HepG2 (cell line): ENCODE measurements around the gene DTWD2. TPM values are rescaled to one million over a fixed set of nuclear protein-coding genes. Genes with fewer than 3 reads are reported as not detected.

Source experiments
- CENPBD1 ChIP-seq: sonication (generic); formaldehyde crosslinking; IDR thresholded peaks from 2 replicates; pipeline ENCODE4 v1.8.0; 2022; ENCODE audit warnings: missing genetic modification reagents, low read depth, mild to moderate bottlenecking, borderline replicate concordance
- HNRNPH1 ChIP-seq: fragments of 200-400 bp; formaldehyde crosslinking; optimal IDR thresholded peaks from 2 replicates; pipeline ENCODE3; 2017; ENCODE audit warnings: mild to moderate bottlenecking, low read depth, low read length
- MYNN ChIP-seq: sonication (generic); formaldehyde crosslinking; IDR thresholded peaks from 2 replicates; pipeline ENCODE4 v1.4.0; 2020; ENCODE audit warnings: mild to moderate bottlenecking, low read depth, missing genetic modification reagents
- NFYB ChIP-seq: sonication (generic); formaldehyde crosslinking; IDR thresholded peaks from 2 replicates; pipeline ENCODE4 v1.4.0; 2020; ENCODE audit warnings: missing genetic modification reagents
- NR2F1 ChIP-seq, 2 experiments: fragments of 450-650 bp in 1 of 2; formaldehyde crosslinking in 1 of 2; IDR thresholded peaks; 2 replicates each; pipeline versions ENCODE4 v1.5.0 to v1.6.1; 2016 to 2020; ENCODE audit warnings: mild to moderate bottlenecking in 1 of 2, missing compliant biosample characterization in 1 of 2, missing genetic modification reagents in 1 of 2, moderate library complexity in 1 of 2
- NR3C1 ChIP-seq: sonication (generic); formaldehyde crosslinking; IDR thresholded peaks from 2 replicates; pipeline ENCODE4 v1.4.0; 2020; ENCODE audit warnings: missing genetic modification reagents
- ONECUT2 ChIP-seq: sonication (generic); formaldehyde crosslinking; IDR thresholded peaks from 2 replicates; pipeline ENCODE4 v1.4.0; 2020; ENCODE audit warnings: missing genetic modification reagents
- PATZ1 ChIP-seq: sonication (generic); formaldehyde crosslinking; IDR thresholded peaks from 2 replicates; pipeline ENCODE4 v1.4.0; 2020; ENCODE audit warnings: missing genetic modification reagents
- STAG1 ChIP-seq: sonication (generic); formaldehyde crosslinking; IDR thresholded peaks from 2 replicates; pipeline ENCODE4 v1.4.0; 2020; ENCODE audit warnings: missing genetic modification reagents
- ZFP90 ChIP-seq: sonication (generic); formaldehyde crosslinking; IDR thresholded peaks from 2 replicates; pipeline ENCODE4 v1.8.0; 2022; ENCODE audit warnings: missing genetic modification reagents, mild to moderate bottlenecking, inconsistent platforms, borderline replicate concordance
- ZKSCAN1 ChIP-seq: fragments of 150-350 bp; IDR thresholded peaks from 2 replicates; pipeline ENCODE4 v1.6.1; 2014; ENCODE audit warnings: low read length
- ZNF207 ChIP-seq: fragments of 450-650 bp; IDR thresholded peaks from 2 replicates; pipeline ENCODE4 v1.6.1; 2016; ENCODE audit warnings: antibody characterized with exemption, borderline replicate concordance
- ZNF546 ChIP-seq: sonication (generic); formaldehyde crosslinking; conservative IDR thresholded peaks from 2 replicates; pipeline ENCODE4 v1.8.1; 2023; ENCODE audit warnings: mild to moderate bottlenecking, missing genetic modification reagents
- ZNF569 ChIP-seq: sonication (generic); formaldehyde crosslinking; IDR thresholded peaks from 2 replicates; pipeline ENCODE4 v1.5.0; 2020; ENCODE audit warnings: mild to moderate bottlenecking, missing genetic modification reagents, moderate library complexity, borderline replicate concordance
- polyA plus RNA-seq, 8 experiments: library from polyadenylated mRNA; depleted of rRNA in 3 of 8; stranded (reverse) in 7 of 8; unstranded in 1 of 8; fragments of >200 nt; fragmentation: Illumina TruSeq in 4 of 8; extraction: Trizol in 4 of 8; gene quantifications; 2 replicates each; pipeline versions ENCODE4 v1.2.1 to v1.2.3, GENCODE V29; 2011 to 2016; ENCODE audit warnings: low read depth in 4 of 8, missing spikeins in 1 of 8, mixed read lengths in 1 of 8; ENCODE audit not compliant: insufficient read depth in 1 of 8
- total RNA-seq, 5 experiments: library from RNA; depleted of rRNA; stranded (reverse); fragments of >200 nt; fragmentation: Illumina TruSeq; extraction: Trizol; gene quantifications; 2 replicates each; pipeline ENCODE4 v1.2.3, GENCODE V29; 2016; ENCODE audit warnings: low read depth in 1 of 5
- TF ChIP-seq, protein P1 (sequence below): sonication (generic); formaldehyde crosslinking; IDR thresholded peaks from 2 replicates; pipeline ENCODE4 v1.5.1; 2020; ENCODE audit warnings: mild to moderate bottlenecking, missing genetic modification reagents, moderate library complexity
- TF ChIP-seq, protein P2 (sequence below): IDR thresholded peaks from 2 replicates; pipeline ENCODE4 v1.6.1; 2016; ENCODE audit warnings: low read depth, missing genetic modification reagents, missing compliant biosample characterization

DTWD2 gene
- total and polyA plus RNA-seq, 2 of the 13 experiments (the other 11 are each of a cell fraction or from before 2014, with no cell fraction given): 1.6 to 6.0 TPM

GRCh38 chr5:118987988-118988865 lies at the start of gene DTWD2 (continued):
- TF ChIP-seq MYNN (no peak), ZNF207 (no peak), CENPBD1 (CRISPR knock-in tag) (no peak; the same call in 1 of the 2 replicates), HNRNPH1 (no peak), PATZ1 (CRISPR knock-in tag) (peak; percentile 11; the same call in 1 of the 2 replicates), NR2F1 (CRISPR knock-in tag; IDR thresholded peaks at IDR 0.05) (no peak), NR3C1 (CRISPR knock-in tag) (no peak), ZFP90 (CRISPR knock-in tag) (peak; percentile 58; the same call in 1 of the 2 replicates), NFYB (CRISPR knock-in tag) (peak; percentile 67), ZKSCAN1 (no peak), ZNF546 (CRISPR knock-in tag) (no peak), STAG1 (CRISPR knock-in tag) (peak; percentile 92), ZNF569 (CRISPR knock-in tag) (no peak), ONECUT2 (no peak)
- TF ChIP-seq, protein P1, sequence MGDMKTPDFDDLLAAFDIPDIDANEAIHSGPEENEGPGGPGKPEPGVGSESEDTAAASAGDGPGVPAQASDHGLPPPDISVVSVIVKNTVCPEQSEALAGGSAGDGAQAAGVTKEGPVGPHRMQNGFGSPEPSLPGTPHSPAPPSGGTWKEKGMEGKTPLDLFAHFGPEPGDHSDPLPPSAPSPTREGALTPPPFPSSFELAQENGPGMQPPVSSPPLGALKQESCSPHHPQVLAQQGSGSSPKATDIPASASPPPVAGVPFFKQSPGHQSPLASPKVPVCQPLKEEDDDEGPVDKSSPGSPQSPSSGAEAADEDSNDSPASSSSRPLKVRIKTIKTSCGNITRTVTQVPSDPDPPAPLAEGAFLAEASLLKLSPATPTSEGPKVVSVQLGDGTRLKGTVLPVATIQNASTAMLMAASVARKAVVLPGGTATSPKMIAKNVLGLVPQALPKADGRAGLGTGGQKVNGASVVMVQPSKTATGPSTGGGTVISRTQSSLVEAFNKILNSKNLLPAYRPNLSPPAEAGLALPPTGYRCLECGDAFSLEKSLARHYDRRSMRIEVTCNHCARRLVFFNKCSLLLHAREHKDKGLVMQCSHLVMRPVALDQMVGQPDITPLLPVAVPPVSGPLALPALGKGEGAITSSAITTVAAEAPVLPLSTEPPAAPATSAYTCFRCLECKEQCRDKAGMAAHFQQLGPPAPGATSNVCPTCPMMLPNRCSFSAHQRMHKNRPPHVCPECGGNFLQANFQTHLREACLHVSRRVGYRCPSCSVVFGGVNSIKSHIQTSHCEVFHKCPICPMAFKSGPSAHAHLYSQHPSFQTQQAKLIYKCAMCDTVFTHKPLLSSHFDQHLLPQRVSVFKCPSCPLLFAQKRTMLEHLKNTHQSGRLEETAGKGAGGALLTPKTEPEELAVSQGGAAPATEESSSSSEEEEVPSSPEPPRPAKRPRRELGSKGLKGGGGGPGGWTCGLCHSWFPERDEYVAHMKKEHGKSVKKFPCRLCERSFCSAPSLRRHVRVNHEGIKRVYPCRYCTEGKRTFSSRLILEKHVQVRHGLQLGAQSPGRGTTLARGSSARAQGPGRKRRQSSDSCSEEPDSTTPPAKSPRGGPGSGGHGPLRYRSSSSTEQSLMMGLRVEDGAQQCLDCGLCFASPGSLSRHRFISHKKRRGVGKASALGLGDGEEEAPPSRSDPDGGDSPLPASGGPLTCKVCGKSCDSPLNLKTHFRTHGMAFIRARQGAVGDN (CRISPR knock-in tag): peak; percentile 95
- TF ChIP-seq, protein P2, sequence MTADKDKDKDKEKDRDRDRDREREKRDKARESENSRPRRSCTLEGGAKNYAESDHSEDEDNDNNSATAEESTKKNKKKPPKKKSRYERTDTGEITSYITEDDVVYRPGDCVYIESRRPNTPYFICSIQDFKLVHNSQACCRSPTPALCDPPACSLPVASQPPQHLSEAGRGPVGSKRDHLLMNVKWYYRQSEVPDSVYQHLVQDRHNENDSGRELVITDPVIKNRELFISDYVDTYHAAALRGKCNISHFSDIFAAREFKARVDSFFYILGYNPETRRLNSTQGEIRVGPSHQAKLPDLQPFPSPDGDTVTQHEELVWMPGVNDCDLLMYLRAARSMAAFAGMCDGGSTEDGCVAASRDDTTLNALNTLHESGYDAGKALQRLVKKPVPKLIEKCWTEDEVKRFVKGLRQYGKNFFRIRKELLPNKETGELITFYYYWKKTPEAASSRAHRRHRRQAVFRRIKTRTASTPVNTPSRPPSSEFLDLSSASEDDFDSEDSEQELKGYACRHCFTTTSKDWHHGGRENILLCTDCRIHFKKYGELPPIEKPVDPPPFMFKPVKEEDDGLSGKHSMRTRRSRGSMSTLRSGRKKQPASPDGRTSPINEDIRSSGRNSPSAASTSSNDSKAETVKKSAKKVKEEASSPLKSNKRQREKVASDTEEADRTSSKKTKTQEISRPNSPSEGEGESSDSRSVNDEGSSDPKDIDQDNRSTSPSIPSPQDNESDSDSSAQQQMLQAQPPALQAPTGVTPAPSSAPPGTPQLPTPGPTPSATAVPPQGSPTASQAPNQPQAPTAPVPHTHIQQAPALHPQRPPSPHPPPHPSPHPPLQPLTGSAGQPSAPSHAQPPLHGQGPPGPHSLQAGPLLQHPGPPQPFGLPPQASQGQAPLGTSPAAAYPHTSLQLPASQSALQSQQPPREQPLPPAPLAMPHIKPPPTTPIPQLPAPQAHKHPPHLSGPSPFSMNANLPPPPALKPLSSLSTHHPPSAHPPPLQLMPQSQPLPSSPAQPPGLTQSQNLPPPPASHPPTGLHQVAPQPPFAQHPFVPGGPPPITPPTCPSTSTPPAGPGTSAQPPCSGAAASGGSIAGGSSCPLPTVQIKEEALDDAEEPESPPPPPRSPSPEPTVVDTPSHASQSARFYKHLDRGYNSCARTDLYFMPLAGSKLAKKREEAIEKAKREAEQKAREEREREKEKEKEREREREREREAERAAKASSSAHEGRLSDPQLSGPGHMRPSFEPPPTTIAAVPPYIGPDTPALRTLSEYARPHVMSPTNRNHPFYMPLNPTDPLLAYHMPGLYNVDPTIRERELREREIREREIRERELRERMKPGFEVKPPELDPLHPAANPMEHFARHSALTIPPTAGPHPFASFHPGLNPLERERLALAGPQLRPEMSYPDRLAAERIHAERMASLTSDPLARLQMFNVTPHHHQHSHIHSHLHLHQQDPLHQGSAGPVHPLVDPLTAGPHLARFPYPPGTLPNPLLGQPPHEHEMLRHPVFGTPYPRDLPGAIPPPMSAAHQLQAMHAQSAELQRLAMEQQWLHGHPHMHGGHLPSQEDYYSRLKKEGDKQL (CRISPR knock-in tag): 0 out of 2 replicates have a peak, but pooled peaks have one; percentile 29
